Measurements from ENCODE around the gene TANC1. TPM values are rescaled to one million over a fixed set of nuclear protein-coding genes. Genes with fewer than 3 reads are reported as not detected.

Gene TANC1
- total and polyA plus RNA-seq, 2 experiments from 2014 or later: 2.8 to 9.5 TPM

DNA sequence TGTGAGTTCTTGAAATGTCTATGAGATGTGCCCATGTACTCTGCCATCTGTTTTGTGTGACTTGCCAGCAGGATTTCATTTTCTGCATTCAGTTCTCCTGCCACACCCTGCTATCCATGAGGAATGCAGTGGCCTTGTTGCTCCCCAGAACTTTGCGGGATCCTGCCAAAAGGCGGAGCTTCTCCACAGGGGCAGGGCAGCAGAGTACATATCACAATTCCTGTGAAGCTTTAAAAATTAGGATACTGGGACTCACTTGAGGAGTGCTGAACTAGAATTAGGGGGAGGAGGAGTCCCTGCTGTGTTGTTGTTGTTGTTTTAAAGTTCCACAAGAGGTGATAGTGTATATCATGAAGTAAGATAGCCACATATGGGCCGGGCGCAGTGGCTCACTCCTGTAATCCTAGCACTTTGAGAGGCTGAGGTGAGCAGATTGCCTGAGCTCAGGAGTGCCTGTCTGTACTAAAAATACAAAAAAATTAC is 76.4 kb downstream of the TANC1 start:
- H3K4me1 Mint-ChIP-seq: peaks cover 23% of the 10 kb centered on the region
- Histone ChIP-seq H3K27ac (ENCODE audit: low read depth) (no peak overlapping the region), H4K20me1 (replicated peaks; ENCODE audit: insufficient read depth) (0 out of 2 replicates have a peak, but pooled peaks cover 2% of the 10 kb centered on the region), H3K4me2 (no peak overlapping the region), H3K36me3 (ENCODE audit: insufficient read depth) (no peaks in the 10 kb centered on the region), H2AFZ (no peak overlapping the region), H3K4me3 (no peak overlapping the region), H3K4me1 (ENCODE audit: insufficient read depth) (peaks cover 6% of the 10 kb centered on the region; the same call in 1 of the 2 replicates), H3F3A (replicated peaks; ENCODE audit: low read depth) (no peaks in the 10 kb centered on the region), H3K9me2 (ENCODE audit: insufficient read depth) (no peaks in the 10 kb centered on the region), H3K79me2 (replicated peaks; ENCODE audit: insufficient read depth) (no peaks in the 10 kb centered on the region; the same call in 1 of the 2 replicates), H3K27me3 (ENCODE audit: insufficient read depth) (no peaks in the 10 kb centered on the region)
- ATAC-seq: peak; percentile 67
- no peak overlapping the region for H3K27ac Mint-ChIP-seq
- H3K4me3 Mint-ChIP-seq: no peak overlapping the region
- no peak for TF ChIP-seq ZNF114 (CRISPR knock-in tag; IDR thresholded peaks at IDR 0.05)
- peaks cover 33% of the 10 kb centered on the region for H3K36me3 Mint-ChIP-seq (ENCODE audit: low read depth)
- H3K9me3 Mint-ChIP-seq: peaks cover 33% of the 10 kb centered on the region
- no peaks in the 10 kb centered on the region for H3K27me3 Mint-ChIP-seq (ENCODE audit: insufficient read depth, low read depth, poor library complexity)
- peak; percentile 24 for DNase-seq (ENCODE audit: low spot score)

DNA sequence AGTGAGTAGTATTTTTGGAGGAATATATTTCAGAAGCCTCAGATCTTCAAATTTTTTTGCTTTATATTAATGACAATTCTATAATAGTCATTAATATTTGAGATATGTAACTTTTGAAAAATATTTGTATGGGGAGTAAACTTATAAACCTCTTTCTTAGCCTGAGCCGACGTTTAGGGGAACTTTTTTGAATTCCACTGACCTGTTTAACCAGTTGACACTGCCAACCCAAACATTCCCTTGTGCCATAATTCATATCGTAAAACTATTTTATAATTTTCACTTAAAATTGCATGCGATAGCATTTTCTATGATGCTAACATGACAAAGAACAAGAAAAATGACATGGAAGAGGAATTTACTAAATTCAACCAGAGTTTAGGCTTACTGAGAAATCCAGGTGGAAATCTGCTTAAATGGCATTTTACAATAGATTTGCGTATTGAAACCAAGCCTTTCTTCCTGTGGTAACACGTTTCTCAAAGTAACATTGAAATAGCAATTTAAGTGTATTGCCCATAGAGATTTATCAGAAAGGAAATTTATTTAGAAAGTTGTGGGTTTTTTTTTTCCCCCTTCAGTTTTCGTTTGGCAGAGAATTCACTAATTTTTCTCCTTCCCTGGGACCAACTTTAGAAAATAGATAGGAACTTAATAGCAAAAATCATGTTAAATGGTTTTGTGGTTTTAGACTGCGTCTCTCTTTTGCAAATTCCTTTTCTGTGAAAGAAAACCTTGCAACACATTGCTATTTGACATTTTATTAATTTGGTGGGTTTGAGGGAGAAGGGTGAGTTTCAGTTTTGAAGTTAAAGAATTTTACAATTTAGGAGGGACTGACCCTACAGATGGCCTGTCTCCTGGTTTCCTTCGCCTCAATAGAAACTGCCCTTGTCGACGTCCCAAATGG is 77.4 kb downstream of the TANC1 start:
- Mint-ChIP-seq H3K27ac (no peak overlapping the region), H3K9me3 (peaks cover 25% of the 10 kb centered on the region), H3K4me1 (peaks cover 23% of the 10 kb centered on the region), H3K4me3 (no peak overlapping the region), H3K36me3 (ENCODE audit: low read depth) (peaks cover 25% of the 10 kb centered on the region), H3K27me3 (ENCODE audit: insufficient read depth, low read depth, poor library complexity) (no peaks in the 10 kb centered on the region)
- Histone ChIP-seq H3K27me3 (ENCODE audit: insufficient read depth) (no peaks in the 10 kb centered on the region), H3K4me1 (ENCODE audit: insufficient read depth) (peaks cover 6% of the 10 kb centered on the region; the same call in 1 of the 2 replicates), H3K4me3 (no peak overlapping the region), H3F3A (replicated peaks; ENCODE audit: low read depth) (no peaks in the 10 kb centered on the region), H3K27ac (ENCODE audit: low read depth) (no peak overlapping the region), H4K20me1 (replicated peaks; ENCODE audit: insufficient read depth) (0 out of 2 replicates have a peak, but pooled peaks cover 2% of the 10 kb centered on the region), H3K4me2 (no peak overlapping the region), H3K9me2 (ENCODE audit: insufficient read depth) (no peaks in the 10 kb centered on the region), H3K79me2 (replicated peaks; ENCODE audit: insufficient read depth) (no peaks in the 10 kb centered on the region; the same call in 1 of the 2 replicates), H3K36me3 (ENCODE audit: insufficient read depth) (no peaks in the 10 kb centered on the region), H2AFZ (no peak overlapping the region)
- DNase-seq (ENCODE audit: low spot score) (no peak), ATAC-seq (no peak)
- TF ChIP-seq, protein P1, sequence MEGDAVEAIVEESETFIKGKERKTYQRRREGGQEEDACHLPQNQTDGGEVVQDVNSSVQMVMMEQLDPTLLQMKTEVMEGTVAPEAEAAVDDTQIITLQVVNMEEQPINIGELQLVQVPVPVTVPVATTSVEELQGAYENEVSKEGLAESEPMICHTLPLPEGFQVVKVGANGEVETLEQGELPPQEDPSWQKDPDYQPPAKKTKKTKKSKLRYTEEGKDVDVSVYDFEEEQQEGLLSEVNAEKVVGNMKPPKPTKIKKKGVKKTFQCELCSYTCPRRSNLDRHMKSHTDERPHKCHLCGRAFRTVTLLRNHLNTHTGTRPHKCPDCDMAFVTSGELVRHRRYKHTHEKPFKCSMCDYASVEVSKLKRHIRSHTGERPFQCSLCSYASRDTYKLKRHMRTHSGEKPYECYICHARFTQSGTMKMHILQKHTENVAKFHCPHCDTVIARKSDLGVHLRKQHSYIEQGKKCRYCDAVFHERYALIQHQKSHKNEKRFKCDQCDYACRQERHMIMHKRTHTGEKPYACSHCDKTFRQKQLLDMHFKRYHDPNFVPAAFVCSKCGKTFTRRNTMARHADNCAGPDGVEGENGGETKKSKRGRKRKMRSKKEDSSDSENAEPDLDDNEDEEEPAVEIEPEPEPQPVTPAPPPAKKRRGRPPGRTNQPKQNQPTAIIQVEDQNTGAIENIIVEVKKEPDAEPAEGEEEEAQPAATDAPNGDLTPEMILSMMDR (conservative IDR thresholded peaks at IDR 0.05; ENCODE audit: low read depth in 2 of 2): no peak
- TF ChIP-seq, protein P2, sequence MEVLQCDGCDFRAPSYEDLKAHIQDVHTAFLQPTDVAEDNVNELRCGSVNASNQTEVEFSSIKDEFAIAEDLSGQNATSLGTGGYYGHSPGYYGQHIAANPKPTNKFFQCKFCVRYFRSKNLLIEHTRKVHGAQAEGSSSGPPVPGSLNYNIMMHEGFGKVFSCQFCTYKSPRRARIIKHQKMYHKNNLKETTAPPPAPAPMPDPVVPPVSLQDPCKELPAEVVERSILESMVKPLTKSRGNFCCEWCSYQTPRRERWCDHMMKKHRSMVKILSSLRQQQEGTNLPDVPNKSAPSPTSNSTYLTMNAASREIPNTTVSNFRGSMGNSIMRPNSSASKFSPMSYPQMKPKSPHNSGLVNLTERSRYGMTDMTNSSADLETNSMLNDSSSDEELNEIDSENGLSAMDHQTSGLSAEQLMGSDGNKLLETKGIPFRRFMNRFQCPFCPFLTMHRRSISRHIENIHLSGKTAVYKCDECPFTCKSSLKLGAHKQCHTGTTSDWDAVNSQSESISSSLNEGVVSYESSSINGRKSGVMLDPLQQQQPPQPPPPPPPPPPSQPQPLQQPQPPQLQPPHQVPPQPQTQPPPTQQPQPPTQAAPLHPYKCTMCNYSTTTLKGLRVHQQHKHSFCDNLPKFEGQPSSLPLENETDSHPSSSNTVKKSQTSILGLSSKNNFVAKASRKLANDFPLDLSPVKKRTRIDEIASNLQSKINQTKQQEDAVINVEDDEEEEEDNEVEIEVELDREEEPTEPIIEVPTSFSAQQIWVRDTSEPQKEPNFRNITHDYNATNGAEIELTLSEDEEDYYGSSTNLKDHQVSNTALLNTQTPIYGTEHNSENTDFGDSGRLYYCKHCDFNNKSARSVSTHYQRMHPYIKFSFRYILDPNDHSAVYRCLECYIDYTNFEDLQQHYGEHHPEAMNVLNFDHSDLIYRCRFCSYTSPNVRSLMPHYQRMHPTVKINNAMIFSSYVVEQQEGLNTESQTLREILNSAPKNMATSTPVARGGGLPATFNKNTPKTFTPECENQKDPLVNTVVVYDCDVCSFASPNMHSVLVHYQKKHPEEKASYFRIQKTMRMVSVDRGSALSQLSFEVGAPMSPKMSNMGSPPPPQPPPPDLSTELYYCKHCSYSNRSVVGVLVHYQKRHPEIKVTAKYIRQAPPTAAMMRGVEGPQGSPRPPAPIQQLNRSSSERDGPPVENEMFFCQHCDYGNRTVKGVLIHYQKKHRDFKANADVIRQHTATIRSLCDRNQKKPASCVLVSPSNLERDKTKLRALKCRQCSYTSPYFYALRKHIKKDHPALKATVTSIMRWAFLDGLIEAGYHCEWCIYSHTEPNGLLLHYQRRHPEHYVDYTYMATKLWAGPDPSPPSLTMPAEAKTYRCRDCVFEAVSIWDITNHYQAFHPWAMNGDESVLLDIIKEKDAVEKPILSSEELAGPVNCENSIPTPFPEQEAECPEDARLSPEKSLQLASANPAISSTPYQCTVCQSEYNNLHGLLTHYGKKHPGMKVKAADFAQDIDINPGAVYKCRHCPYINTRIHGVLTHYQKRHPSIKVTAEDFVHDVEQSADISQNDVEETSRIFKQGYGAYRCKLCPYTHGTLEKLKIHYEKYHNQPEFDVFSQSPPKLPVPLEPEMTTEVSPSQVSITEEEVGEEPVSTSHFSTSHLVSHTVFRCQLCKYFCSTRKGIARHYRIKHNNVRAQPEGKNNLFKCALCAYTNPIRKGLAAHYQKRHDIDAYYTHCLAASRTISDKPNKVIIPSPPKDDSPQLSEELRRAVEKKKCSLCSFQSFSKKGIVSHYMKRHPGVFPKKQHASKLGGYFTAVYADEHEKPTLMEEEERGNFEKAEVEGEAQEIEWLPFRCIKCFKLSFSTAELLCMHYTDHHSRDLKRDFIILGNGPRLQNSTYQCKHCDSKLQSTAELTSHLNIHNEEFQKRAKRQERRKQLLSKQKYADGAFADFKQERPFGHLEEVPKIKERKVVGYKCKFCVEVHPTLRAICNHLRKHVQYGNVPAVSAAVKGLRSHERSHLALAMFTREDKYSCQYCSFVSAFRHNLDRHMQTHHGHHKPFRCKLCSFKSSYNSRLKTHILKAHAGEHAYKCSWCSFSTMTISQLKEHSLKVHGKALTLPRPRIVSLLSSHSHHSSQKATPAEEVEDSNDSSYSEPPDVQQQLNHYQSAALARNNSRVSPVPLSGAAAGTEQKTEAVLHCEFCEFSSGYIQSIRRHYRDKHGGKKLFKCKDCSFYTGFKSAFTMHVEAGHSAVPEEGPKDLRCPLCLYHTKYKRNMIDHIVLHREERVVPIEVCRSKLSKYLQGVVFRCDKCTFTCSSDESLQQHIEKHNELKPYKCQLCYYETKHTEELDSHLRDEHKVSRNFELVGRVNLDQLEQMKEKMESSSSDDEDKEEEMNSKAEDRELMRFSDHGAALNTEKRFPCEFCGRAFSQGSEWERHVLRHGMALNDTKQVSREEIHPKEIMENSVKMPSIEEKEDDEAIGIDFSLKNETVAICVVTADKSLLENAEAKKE (CRISPR knock-in tag; IDR thresholded peaks at IDR 0.05): no peak
- TF ChIP-seq ZNF114 (CRISPR knock-in tag; IDR thresholded peaks at IDR 0.05) (no peak), EZH2phosphoT487 (IDR thresholded peaks at IDR 0.05; ENCODE audit: unreplicated experiment) (no peak)
- TF ChIP-seq, protein P3, sequence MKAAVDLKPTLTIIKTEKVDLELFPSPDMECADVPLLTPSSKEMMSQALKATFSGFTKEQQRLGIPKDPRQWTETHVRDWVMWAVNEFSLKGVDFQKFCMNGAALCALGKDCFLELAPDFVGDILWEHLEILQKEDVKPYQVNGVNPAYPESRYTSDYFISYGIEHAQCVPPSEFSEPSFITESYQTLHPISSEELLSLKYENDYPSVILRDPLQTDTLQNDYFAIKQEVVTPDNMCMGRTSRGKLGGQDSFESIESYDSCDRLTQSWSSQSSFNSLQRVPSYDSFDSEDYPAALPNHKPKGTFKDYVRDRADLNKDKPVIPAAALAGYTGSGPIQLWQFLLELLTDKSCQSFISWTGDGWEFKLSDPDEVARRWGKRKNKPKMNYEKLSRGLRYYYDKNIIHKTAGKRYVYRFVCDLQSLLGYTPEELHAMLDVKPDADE (IDR thresholded peaks at IDR 0.05): no peak
- TF ChIP-seq, protein P4, sequence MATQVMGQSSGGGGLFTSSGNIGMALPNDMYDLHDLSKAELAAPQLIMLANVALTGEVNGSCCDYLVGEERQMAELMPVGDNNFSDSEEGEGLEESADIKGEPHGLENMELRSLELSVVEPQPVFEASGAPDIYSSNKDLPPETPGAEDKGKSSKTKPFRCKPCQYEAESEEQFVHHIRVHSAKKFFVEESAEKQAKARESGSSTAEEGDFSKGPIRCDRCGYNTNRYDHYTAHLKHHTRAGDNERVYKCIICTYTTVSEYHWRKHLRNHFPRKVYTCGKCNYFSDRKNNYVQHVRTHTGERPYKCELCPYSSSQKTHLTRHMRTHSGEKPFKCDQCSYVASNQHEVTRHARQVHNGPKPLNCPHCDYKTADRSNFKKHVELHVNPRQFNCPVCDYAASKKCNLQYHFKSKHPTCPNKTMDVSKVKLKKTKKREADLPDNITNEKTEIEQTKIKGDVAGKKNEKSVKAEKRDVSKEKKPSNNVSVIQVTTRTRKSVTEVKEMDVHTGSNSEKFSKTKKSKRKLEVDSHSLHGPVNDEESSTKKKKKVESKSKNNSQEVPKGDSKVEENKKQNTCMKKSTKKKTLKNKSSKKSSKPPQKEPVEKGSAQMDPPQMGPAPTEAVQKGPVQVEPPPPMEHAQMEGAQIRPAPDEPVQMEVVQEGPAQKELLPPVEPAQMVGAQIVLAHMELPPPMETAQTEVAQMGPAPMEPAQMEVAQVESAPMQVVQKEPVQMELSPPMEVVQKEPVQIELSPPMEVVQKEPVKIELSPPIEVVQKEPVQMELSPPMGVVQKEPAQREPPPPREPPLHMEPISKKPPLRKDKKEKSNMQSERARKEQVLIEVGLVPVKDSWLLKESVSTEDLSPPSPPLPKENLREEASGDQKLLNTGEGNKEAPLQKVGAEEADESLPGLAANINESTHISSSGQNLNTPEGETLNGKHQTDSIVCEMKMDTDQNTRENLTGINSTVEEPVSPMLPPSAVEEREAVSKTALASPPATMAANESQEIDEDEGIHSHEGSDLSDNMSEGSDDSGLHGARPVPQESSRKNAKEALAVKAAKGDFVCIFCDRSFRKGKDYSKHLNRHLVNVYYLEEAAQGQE (IDR thresholded peaks at IDR 0.05; ENCODE audit: unreplicated experiment): no peak
